HG03103 (cell line): ENCODE measurements around the gene GABRR2.
A peak's percentile ranks its signal among the peaks of the same experiment; 100 is the strongest.
"Not testable (repeated sequence)": the region's sequence is repeated elsewhere in the genome, so short reads cannot be mapped to it uniquely, and the experiment has no call there.

Source experiments
- ATAC-seq: cut with Tn5 transposase; IDR thresholded peaks from one replicate; pipeline ENCODE4 v1.9.1; 2021; ENCODE audit warnings: low read depth; ENCODE audit not compliant: unreplicated experiment

Gene GABRR2

DNA sequence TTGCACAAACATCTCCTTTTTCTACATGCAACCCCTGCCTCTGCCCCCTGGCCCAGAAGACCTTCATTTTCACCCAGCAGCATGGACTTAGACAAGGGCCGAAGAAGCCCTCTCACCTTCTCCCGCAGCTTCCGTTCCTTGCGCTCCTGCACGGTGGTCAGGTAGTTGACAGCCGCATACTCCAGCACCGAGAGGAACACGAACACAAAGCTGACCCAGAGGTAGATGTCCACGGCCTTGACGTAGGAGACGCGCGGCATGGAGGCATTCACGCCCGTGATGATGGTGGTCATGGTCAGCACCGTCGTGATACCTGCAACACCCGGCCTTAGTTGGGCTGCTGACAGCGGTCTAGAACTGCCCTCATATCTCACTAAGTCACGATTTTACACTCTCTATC is 50.8 kb downstream of the GABRR2 start:
- ATAC-seq, result no peak

DNA sequence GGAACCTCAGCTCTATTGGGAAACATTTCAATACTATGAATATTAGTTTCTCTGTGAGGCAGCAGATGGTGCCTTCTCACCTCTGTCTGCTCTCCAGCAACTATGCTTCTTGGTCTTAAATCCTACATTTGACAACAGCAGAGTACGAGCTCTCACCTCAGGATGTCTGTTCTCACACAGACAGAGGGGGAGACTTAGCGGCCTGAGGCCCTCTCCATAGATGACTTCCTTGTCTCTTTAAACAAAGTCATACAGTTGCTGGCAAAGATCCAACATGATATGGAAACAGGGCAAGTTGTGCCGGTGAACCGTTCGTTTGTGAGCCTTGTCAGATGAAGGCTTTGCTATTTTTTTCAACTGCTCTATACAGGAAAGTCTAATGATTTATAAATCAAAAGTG is 54.3 kb downstream of the GABRR2 start:
- ATAC-seq, result no peak

DNA sequence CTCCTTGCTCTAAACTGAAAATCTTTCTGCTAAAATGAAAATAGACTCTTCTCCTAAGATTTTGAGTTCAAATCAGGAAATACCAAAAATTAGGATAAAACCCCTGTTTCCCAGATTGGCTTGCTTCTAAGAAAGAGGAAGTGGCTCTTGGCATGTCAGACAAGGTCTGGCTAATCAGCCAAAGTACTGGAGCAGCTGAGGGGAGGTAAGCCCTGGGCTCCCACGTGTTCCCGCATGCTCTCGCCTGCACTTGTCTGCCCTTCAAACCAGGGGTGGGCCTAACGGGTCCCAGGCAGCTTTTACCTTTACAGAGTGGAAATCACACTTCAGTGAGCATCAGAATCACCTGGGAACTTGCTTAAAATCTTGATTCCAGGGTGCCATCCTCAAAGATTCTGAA is 54.8 kb downstream of the GABRR2 start:
- ATAC-seq, result no peak

GRCh38 chr6:89258912-89259311 is 56.2 kb downstream of the GABRR2 start:
- ATAC-seq, result peak; percentile 56

- ATAC-seq, result no peak
These were observed 57.3 kb downstream of the GABRR2 start for GRCh38 chr6:89257781-89258180.

DNA sequence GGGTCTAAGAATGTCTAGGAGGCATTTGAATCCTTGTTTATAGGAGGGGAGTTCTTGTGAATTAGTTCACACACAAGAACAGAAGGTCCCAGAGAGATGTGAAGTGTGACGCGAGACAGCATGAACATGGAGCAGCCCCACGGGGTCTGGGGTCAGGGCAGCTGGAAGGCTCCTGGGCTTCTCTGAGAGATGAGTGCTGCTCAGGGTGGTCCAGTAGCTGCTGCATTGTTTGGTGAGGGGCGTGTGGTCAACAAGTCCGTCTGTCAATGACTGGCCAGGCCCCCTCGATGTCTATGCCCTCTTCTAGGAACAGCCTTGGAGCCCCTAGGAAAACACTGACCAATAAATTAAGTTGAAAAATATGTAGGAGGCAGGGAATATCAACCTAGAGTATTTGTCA is 57.8 kb downstream of the GABRR2 start:
- ATAC-seq, result no peak

DNA sequence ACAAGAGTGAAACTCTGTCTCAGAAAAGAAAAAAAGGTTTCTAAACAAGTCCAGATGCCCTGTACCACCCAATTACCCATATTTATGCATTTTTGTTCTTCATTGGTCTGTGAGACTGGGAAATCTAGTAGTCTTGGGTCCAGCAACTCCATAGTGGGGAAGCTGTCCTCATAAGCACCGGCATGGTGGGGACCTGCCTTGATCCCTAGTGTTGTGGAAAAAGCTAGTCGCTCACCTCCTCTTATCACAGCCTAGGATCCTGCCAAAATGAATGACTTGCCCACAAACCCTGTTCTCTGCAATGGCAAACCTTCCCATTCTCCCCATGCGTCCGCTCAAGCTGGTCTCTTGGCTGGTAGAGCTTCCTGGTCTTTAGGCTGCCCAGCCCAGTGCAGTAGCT is 59.7 kb downstream of the GABRR2 start:
- ATAC-seq, result no peak

- ATAC-seq, result no peak
These were observed 60.5 kb downstream of the GABRR2 start for GRCh38 chr6:89254569-89254968.

DNA sequence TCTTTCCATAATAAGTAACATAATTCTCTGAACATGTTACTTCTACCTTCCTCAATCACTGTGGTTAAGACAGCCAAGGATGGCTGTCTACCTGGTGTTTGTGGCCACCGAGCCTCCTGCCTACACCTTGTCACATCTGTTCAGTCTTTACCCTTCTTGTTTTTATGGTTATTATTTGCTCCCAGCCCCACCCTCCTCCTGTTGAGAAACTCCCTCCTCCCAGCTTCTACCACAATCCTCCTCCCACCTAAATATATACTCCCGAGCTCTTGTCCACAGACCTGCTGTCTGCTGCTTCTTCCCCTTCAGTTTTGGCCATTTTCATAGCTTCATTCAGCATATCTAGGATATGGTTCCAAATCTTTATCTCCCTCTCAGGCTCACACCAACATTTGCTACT is 62.2 kb downstream of the GABRR2 start:
- no peak for ATAC-seq

DNA sequence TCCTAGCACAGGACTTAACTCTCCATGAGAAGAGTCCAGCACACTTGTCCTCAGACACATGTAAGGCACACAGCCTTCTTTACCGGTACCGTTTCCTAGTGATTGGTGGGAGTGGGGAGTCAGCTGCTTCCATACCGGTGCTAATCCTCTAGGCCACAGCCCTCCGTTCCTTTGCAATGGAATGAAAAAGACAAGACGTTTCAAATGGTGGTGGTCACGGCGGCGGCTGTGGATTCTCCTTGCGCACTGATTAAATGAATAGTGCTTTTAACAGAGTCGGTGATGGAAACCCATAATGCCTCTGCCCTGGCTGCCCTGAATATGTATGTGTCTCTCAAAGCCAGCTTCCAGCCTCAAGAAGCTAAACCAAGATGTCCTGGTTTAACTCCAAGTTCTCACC is 63.1 kb downstream of the GABRR2 start:
- ATAC-seq, result no peak

GRCh38 chr6:89251170-89251569 is 63.9 kb downstream of the GABRR2 start:
- no peak for ATAC-seq

- ATAC-seq, result no peak
These were observed 64.9 kb downstream of the GABRR2 start for GRCh38 chr6:89250239-89250638.

GRCh38 chr6:89244241-89244985 is 70.7 kb downstream of the GABRR2 start:
- ATAC-seq, result no peak

DNA sequence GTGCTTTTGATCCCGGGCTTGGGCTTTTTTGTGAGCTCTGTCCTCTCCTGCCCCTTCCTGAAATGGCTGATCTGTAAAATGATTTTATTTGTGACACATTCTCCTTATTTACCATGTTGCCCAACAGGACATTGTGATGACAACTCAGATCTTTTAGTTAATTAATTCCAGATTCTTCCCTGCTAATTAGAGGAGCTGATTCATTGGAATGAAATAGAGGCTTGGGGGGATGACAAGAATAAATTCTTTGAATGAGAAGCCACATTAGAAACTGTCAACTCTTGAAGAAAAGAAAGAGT is 71.8 kb downstream of the GABRR2 start:
- no peak for ATAC-seq

DNA sequence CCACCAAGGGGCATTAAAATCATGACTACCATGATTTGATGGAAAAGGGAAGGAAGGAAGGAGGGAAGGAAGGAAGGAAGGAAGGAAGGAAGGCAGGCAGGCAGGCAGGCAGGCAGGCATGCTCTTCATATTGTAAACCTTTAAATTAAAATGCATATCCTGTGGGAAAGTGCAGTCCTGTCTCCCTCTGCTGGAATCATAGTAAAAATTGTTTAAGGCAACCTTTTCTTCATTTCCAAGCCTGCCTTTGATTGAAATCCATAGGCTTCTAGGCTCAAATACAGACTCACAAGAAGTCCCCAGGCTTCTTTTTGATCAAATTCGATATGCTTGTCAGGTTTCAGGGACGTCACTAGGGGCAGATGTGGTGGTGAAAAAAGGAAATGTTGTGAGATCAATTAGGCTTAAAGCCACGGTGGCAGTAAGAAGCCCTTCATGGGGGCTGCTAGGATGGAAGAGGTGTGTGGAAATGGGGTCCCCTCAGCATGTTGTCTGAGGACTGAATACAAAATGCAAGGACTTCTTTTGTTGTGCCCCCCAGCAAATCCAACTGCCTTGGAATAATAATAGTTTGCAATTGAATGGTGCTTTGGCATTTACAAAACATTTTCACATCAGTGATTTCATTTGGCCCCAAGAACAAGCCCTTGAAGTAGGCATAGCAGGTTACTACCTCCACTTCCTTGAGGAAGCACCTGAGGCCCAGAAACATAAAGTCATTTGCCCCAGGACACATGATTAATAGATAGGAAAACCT is 72.3 kb downstream of the GABRR2 start:
- ATAC-seq, result no peak

DNA sequence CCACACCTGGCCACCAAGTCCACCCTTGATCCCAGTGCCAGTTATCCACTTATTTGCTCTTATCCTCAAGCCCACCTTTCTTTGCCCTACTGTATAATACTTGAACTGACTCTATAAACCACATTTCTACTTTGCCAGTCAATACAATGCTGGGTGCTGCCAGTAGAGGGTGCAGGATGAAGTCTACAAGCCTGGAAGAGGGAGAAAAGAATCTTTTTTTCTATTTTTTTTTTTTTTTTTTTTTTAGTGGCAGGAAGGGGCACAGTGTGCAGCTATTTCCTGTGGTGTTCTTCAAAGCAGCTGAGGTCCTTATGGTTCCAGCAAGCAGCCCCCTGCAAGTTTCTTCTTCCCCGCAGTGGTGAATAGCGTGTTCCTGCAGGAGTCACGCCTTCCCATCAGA is 75.8 kb downstream of the GABRR2 start:
- ATAC-seq, result no peak

- no peak for ATAC-seq
These were observed 77.9 kb downstream of the GABRR2 start for GRCh38 chr6:89237158-89237557.

DNA sequence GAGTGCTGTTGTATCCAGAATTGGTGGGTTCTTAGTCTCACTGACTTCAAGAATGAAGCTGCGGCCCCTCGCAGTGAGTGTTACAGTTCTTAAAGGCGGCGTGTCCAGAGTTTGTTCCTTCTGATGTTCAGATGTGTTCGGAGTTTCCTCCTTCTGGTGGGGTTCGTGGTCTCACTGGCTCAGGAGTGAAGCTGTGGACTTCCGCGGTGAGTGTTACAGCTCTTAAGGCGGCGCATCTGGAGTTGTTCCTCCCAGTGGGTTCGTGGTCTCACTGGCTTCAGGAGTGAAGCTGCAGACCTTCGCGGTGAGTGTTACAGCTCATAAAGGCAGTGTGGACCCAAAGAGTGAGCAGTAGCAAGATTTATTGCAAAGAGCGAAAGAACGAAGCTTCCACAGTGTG is 81.5 kb downstream of the GABRR2 start:
- not testable (repeated sequence) for ATAC-seq

DNA sequence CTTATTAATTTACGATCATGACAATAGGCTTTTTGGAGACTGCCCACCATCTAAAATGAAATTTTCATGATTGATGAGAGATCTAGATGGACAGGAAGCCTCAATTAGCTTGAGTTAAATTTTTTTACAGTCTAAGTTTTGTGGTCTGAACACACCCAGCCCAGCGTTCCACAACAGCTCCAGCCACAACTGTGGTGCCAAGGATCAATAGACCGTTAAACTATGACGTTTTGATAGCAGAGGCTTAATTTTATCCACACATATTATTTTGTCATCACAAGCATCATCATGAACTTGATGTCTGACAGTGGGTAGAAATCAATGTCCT is 92.4 kb downstream of the GABRR2 start:
- ATAC-seq, result no peak

- ATAC-seq, result no peak
These were observed 93.0 kb downstream of the GABRR2 start for GRCh38 chr6:89221971-89222711.

DNA sequence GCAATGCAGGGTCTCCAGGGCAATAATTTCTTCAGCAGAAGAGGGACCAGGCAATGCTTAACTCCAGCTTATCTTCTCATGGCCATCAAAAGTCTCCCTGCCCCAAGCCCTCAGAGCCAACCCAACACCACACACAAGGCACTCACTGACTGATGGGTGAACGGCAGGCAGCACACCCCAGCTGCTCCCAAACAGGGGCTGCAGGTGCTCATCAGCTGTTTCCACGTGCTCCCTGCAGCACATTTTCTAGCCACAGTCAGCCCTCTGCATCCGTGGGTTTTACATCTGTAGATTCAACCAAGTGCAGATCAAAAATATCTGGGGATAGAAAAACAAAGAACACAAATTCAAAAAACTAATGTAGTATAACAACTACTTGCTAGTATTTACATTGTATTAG is 94.0 kb downstream of the GABRR2 start:
- no peak for ATAC-seq
